ENCODE data around the gene PLCH2. TPM values are rescaled to one million over a fixed set of nuclear protein-coding genes. Genes with fewer than 3 reads are reported as not detected.

PLCH2 gene
- total and polyA plus RNA-seq, 2 of the 13 experiments (the other 11 are each of a cell fraction or from before 2014, with no cell fraction given): 0.15 to 0.67 TPM

DNA sequence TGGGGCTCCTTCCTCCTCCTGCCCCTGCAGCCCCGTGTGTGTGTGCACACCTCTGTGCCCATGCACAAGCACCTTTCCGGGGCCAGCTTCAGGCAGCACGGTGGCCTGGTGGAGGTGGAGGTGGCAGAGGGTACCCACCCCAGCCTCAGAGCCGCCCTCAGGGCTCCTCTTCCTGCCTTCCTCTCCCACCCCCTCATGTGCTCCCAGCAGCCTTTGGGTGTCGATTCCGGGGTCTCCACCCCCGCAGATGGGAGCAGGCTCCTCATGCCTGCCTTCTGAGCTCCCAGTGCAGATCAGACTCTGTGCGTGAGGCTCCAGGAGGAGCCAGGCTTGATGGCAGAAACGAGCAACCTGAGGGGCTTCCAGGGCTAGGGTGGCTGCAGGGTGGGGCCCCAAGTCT lies 29.2 kb upstream of the PLCH2 start:
- no TSS peak for BruUV-seq (replicated peaks)
- in situ Hi-C loops (cut with HindIII; ENCODE audit: extremely low pct_ligation_motif_present, low pct_unique_long_range_greater_than_20kb): no loop called here
- no peaks in the 10 kb centered on the region; the same call in 1 of the 2 replicates for H3K4me1 ChIP-seq (ENCODE audit: insufficient read depth, low read length)
- FAIRE-seq (no peak), ATAC-seq (no peak), DNase-seq (ENCODE audit: low spot score) (no peak)
- H3K4me3 ChIP-seq (replicated peaks in 1 of 3; ENCODE audit: insufficient read depth in 1 of 3, low read depth in 2 of 3, low read length in 3 of 3): no peak overlapping the region
- intact Hi-C loops (cut with micrococcal nuclease; ENCODE audit: unreplicated experiment): no loop called here
- ChIA-PET CTCF (ENCODE audit: low intra/inter-chr PET ratio, low total read pairs) (no interaction called here), POLR2A (no interaction called here)
- no peaks in the 10 kb centered on the region for H3K9me3 ChIP-seq (ENCODE audit: low read length)
- no peak overlapping the region for H3K4me2 ChIP-seq (ENCODE audit: low read depth, low read length)
- no peaks in the 10 kb centered on the region for H3K79me2 ChIP-seq (ENCODE audit: insufficient read depth, low read length)
- no peaks in the 10 kb centered on the region; the same call in 1 of the 2 replicates for H4K20me1 ChIP-seq (ENCODE audit: insufficient read depth, low read length)
- H3K27ac ChIP-seq (ENCODE audit: extremely low read length, insufficient read depth, low read length): no peak overlapping the region
- no peak overlapping the region for H2AFZ ChIP-seq (ENCODE audit: low read length)
- H3K9ac ChIP-seq (ENCODE audit: insufficient read depth, low read depth, low read length): no peak overlapping the region
- no peaks in the 10 kb centered on the region for H3K36me3 ChIP-seq (replicated peaks in 1 of 2; ENCODE audit: control insufficient read depth in 1 of 2, insufficient read depth in 2 of 2, low read length in 2 of 2)
- TF ChIP-seq NR2C2 (CRISPR knock-in tag; IDR thresholded peaks at IDR 0.05; ENCODE audit: borderline replicate concordance): no peak
- no peak for TF ChIP-seq PCBP1 (IDR thresholded peaks at IDR 0.05; ENCODE audit: borderline replicate concordance, low read depth, low read length)
- no peak for TF ChIP-seq ZNF777 (CRISPR knock-in tag; IDR thresholded peaks at IDR 0.05)
- TF ChIP-seq MAFG (CRISPR knock-in tag; IDR thresholded peaks at IDR 0.05): no peak
- TF ChIP-seq ZSCAN22 (CRISPR knock-in tag; IDR thresholded peaks at IDR 0.05): no peak
- 0% methylated on average over 1 of the region's 9 CpGs for WGBS (ENCODE audit: low lambda C conversion rate)
- peaks cover 36 to 74% of the 10 kb centered on the region in 2 experiments for H3K27me3 ChIP-seq (ENCODE audit: control insufficient read depth in 1 of 2, insufficient read depth in 2 of 2, low read length in 2 of 2)

DNA sequence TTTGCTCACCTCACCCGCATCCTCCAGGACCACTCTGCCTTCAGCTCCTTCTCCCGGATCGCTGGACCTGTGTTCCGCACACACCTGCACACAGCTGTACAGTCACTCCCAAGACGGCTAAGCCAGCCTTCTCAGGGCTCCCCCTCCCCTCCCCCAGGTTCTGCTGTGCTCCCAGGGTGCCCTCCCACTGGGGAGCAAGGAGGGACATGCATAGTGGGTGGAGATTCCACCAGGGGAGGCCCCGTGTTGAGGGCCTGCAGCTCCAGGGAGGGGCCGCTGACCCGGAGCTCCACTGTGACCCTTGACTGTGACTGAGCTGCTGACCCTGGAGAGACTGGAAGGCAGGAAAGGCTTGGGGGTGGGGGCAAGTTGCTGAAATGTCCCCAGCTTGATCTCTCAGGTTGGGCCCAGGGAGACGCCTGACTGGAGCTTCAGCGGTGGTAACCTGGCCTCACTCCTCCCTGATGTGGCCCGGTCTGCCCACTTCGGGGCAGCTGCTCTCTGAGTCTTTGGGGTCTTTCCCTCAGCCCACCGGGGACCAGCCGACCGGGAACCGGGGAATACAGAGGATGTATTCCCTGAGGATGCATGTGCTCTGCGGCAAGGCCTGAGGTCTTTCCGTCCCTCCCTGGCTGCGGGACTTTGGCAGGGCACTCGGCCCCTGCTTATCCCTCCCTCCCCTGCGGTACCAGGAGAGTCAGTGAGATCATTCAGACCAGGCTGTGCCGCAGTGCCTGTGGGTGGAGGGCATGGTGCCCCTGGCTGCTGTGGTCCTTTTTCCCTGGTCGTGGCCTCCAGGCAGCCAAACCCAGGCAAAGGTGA lies 28.6 kb upstream of the PLCH2 start:
- TF ChIP-seq EZH2 (conservative IDR thresholded peaks at IDR 0.05; ENCODE audit: low read depth, low read length) (0 out of 2 replicates have a peak, but pooled peaks have one; percentile 0), SOX13 (IDR thresholded peaks at IDR 0.05) (no peak), SOX13 (CRISPR knock-in tag; conservative IDR thresholded peaks at IDR 0.05 in 1 of 2, IDR thresholded peaks at IDR 0.05 in 1 of 2) (no peak)
- H3K36me3 ChIP-seq (replicated peaks in 1 of 2; ENCODE audit: control insufficient read depth in 1 of 2, insufficient read depth in 2 of 2, low read length in 2 of 2): no peaks in the 10 kb centered on the region
- CTCF ChIA-PET (ENCODE audit: low intra/inter-chr PET ratio, low total read pairs): no interaction called here
- no peaks in the 10 kb centered on the region for H4K20me1 ChIP-seq (ENCODE audit: insufficient read depth, low read length)
- no peak overlapping the region for H3K27ac ChIP-seq (ENCODE audit: extremely low read length, insufficient read depth, low read length)
- 13% methylated on average over 3 of the region's 23 CpGs for WGBS (ENCODE audit: low lambda C conversion rate)
- POLR2A ChIA-PET: no interaction called here
- H3K9ac ChIP-seq (ENCODE audit: insufficient read depth, low read depth, low read length): no peak overlapping the region
- no peaks in the 10 kb centered on the region for H3K79me2 ChIP-seq (ENCODE audit: insufficient read depth, low read length)
- FAIRE-seq: no peak
- no TSS peak for BruUV-seq (replicated peaks)
- ATAC-seq: peak; percentile 4; the same call in 1 of the 3 replicates
- H3K4me1 ChIP-seq (ENCODE audit: insufficient read depth, low read length): no peaks in the 10 kb centered on the region; the same call in 1 of the 2 replicates
- intact Hi-C loops (cut with micrococcal nuclease; ENCODE audit: unreplicated experiment): no loop called here
- in situ Hi-C loops (cut with HindIII; ENCODE audit: extremely low pct_ligation_motif_present, low pct_unique_long_range_greater_than_20kb): no loop called here
- DNase-seq (ENCODE audit: low spot score): no peak
- H2AFZ ChIP-seq (ENCODE audit: low read length): no peak overlapping the region
- H3K4me3 ChIP-seq (replicated peaks in 1 of 3; ENCODE audit: insufficient read depth in 1 of 3, low read depth in 2 of 3, low read length in 3 of 3): no peak overlapping the region
- H3K27me3 ChIP-seq (ENCODE audit: control insufficient read depth in 1 of 2, insufficient read depth in 2 of 2, low read length in 2 of 2): peaks cover 33 to 72% of the 10 kb centered on the region in 2 experiments
- no peak overlapping the region for H3K4me2 ChIP-seq (ENCODE audit: low read depth, low read length)
- no peaks in the 10 kb centered on the region for H3K9me3 ChIP-seq (ENCODE audit: low read length)

Measured in HepG2 (cell line).